Measurements from ENCODE around the gene TMEM212. TPM values are rescaled to one million over a fixed set of nuclear protein-coding genes. Genes with fewer than 3 reads are reported as not detected.

TMEM212 gene
- total and polyA plus RNA-seq, 9 of the 15 experiments (the other 6 are each of a cell fraction or from before 2014, with no cell fraction given): not detected

DNA sequence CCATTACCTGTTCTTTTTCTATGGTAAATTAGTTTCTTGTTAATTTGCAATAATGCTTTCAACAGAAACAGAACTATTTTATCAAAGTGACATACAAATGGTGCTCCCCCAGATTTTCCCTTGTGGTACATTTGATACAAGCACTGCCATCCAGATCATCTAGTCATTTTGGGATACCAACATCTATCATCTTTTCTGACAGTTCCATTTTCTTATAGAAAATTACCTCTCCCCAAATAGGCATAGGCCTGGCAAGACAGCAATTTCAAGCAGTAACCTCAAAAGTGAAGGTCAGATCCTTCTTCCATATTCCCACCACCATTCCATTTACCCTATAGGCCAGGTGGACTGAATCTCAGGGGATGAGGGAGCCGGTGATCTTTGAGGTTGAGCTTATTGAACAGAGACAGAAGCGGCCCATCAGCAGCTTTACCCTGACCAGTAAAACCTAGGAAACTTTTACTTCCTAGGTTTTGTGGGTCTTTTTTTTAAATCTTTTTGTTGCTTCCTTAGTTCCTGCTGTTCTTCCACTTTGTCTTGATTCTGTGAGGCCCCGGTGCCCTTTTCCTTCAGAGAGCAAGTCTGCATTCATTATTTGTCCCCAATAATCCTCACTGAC, 29.8 kb upstream of the TMEM212 start:
- Histone ChIP-seq H3K4me1 (replicated peaks in 1 of 2; ENCODE audit: control insufficient read depth in 2 of 2, insufficient read depth in 2 of 2, low read length in 2 of 2) (peaks cover 20 to 35% of the 10 kb centered on the region in 2 experiments), H3K9me1 (ENCODE audit: control insufficient read depth, insufficient read depth, low read length) (no peaks in the 10 kb centered on the region), H3K9ac (ENCODE audit: insufficient read depth in 1 of 2, low read depth in 2 of 2, low read length in 2 of 2) (peak overlapping the region in 1 of 2 experiments; percentile 32; a peak in 3 of 4 replicates), H3K4me2 (ENCODE audit: insufficient read depth, low read length) (0 out of 2 replicates have a peak overlapping the region, but pooled peaks have one; percentile 51), H3K27ac (ENCODE audit: extremely low read depth, low read depth, low read length) (peak overlapping the region; percentile 81), H3K36me3 (ENCODE audit: control insufficient read depth, insufficient read depth, low read length) (no peaks in the 10 kb centered on the region), H2AFZ (ENCODE audit: low read depth, low read length) (peak overlapping the region; percentile 84), H3K27me3 (ENCODE audit: control insufficient read depth in 2 of 2, insufficient read depth in 2 of 2, low read length in 2 of 2) (no peaks in the 10 kb centered on the region), H3K79me2 (ENCODE audit: control insufficient read depth, insufficient read depth, low read length) (peaks cover 23% of the 10 kb centered on the region; the same call in 2 of the 3 replicates), H3K9me3 (replicated peaks; ENCODE audit: control insufficient read depth, insufficient read depth, low read depth, low read length) (no peaks in the 10 kb centered on the region), H4K20me1 (replicated peaks; ENCODE audit: control insufficient read depth, insufficient read depth, low read length) (no peaks in the 10 kb centered on the region), H3K4me3 (no peak overlapping the region)
- in situ Hi-C loops (cut with MboI) (no loop called here), intact Hi-C loops (cut with micrococcal nuclease) (loop anchor here (5.0 kb wide), 2 partner anchors 149 to 351 kb away; partner anchors contain the start of gene TNIK)
- no TSS peak for BruUV-seq (replicated peaks)
- CTCF ChIA-PET (ENCODE audit: low intra/inter-chr PET ratio): no interaction called here
- no peak for FAIRE-seq
- POLR2A ChIA-PET: interaction anchor here (0.6 to 1.6 kb wide), 7 partner anchors 9 to 291 kb away, joined by 3 to 5 read pairs (median 3); no protein-coding TSS in a partner anchor
- no peak for DNase-seq (ENCODE audit: extremely low read depth in 1 of 4, low spot score in 3 of 4)
- WGBS (ENCODE audit: insufficient coverage, low coverage, missing lambda C conversion rate): 51% methylated on average over 3 of the region's 3 CpGs
- no peak for ATAC-seq
- TF ChIP-seq, protein P1, sequence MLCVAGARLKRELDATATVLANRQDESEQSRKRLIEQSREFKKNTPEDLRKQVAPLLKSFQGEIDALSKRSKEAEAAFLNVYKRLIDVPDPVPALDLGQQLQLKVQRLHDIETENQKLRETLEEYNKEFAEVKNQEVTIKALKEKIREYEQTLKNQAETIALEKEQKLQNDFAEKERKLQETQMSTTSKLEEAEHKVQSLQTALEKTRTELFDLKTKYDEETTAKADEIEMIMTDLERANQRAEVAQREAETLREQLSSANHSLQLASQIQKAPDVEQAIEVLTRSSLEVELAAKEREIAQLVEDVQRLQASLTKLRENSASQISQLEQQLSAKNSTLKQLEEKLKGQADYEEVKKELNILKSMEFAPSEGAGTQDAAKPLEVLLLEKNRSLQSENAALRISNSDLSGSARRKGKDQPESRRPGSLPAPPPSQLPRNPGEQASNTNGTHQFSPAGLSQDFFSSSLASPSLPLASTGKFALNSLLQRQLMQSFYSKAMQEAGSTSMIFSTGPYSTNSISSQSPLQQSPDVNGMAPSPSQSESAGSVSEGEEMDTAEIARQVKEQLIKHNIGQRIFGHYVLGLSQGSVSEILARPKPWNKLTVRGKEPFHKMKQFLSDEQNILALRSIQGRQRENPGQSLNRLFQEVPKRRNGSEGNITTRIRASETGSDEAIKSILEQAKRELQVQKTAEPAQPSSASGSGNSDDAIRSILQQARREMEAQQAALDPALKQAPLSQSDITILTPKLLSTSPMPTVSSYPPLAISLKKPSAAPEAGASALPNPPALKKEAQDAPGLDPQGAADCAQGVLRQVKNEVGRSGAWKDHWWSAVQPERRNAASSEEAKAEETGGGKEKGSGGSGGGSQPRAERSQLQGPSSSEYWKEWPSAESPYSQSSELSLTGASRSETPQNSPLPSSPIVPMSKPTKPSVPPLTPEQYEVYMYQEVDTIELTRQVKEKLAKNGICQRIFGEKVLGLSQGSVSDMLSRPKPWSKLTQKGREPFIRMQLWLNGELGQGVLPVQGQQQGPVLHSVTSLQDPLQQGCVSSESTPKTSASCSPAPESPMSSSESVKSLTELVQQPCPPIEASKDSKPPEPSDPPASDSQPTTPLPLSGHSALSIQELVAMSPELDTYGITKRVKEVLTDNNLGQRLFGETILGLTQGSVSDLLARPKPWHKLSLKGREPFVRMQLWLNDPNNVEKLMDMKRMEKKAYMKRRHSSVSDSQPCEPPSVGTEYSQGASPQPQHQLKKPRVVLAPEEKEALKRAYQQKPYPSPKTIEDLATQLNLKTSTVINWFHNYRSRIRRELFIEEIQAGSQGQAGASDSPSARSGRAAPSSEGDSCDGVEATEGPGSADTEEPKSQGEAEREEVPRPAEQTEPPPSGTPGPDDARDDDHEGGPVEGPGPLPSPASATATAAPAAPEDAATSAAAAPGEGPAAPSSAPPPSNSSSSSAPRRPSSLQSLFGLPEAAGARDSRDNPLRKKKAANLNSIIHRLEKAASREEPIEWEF (CRISPR knock-in tag; IDR thresholded peaks at IDR 0.05): no peak
- TF ChIP-seq MAFG (tag; conservative IDR thresholded peaks at IDR 0.05): no peak
- no peak for TF ChIP-seq MYBL2 (IDR thresholded peaks at IDR 0.05; ENCODE audit: low read depth)
- TF ChIP-seq MYBL2 (CRISPR knock-in tag; IDR thresholded peaks at IDR 0.05; ENCODE audit: borderline replicate concordance): no peak
- TF ChIP-seq ZKSCAN3 (CRISPR knock-in tag; IDR thresholded peaks at IDR 0.05): 0 out of 2 replicates have a peak, but pooled peaks have one; percentile 5
- TF ChIP-seq, protein P2, sequence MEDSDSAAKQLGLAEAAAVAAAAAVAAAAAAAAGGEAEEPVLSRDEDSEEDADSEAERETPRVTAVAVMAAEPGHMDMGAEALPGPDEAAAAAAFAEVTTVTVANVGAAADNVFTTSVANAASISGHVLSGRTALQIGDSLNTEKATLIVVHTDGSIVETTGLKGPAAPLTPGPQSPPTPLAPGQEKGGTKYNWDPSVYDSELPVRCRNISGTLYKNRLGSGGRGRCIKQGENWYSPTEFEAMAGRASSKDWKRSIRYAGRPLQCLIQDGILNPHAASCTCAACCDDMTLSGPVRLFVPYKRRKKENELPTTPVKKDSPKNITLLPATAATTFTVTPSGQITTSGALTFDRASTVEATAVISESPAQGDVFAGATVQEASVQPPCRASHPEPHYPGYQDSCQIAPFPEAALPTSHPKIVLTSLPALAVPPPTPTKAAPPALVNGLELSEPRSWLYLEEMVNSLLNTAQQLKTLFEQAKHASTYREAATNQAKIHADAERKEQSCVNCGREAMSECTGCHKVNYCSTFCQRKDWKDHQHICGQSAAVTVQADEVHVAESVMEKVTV (CRISPR knock-in tag; IDR thresholded peaks at IDR 0.05): 0 out of 2 replicates have a peak, but pooled peaks have one; percentile 18
- TF ChIP-seq MEIS2 (IDR thresholded peaks at IDR 0.05; ENCODE audit: partially characterized antibody): peak; percentile 58
- TF ChIP-seq CXXC5 (CRISPR knock-in tag; IDR thresholded peaks at IDR 0.05): peak; percentile 22; the same call in 1 of the 2 replicates
- TF ChIP-seq FOXJ2 (tag; IDR thresholded peaks at IDR 0.05): peak; percentile 9; the same call in 1 of the 2 replicates
- TF ChIP-seq, protein P3, sequence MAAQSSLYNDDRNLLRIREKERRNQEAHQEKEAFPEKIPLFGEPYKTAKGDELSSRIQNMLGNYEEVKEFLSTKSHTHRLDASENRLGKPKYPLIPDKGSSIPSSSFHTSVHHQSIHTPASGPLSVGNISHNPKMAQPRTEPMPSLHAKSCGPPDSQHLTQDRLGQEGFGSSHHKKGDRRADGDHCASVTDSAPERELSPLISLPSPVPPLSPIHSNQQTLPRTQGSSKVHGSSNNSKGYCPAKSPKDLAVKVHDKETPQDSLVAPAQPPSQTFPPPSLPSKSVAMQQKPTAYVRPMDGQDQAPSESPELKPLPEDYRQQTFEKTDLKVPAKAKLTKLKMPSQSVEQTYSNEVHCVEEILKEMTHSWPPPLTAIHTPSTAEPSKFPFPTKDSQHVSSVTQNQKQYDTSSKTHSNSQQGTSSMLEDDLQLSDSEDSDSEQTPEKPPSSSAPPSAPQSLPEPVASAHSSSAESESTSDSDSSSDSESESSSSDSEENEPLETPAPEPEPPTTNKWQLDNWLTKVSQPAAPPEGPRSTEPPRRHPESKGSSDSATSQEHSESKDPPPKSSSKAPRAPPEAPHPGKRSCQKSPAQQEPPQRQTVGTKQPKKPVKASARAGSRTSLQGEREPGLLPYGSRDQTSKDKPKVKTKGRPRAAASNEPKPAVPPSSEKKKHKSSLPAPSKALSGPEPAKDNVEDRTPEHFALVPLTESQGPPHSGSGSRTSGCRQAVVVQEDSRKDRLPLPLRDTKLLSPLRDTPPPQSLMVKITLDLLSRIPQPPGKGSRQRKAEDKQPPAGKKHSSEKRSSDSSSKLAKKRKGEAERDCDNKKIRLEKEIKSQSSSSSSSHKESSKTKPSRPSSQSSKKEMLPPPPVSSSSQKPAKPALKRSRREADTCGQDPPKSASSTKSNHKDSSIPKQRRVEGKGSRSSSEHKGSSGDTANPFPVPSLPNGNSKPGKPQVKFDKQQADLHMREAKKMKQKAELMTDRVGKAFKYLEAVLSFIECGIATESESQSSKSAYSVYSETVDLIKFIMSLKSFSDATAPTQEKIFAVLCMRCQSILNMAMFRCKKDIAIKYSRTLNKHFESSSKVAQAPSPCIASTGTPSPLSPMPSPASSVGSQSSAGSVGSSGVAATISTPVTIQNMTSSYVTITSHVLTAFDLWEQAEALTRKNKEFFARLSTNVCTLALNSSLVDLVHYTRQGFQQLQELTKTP (IDR thresholded peaks at IDR 0.05; ENCODE audit: low read depth in 1 of 2, partially characterized antibody in 2 of 2): peak in 1 of 2 experiments; percentile 9
